Mononuclear cell (primary cell): ENCODE data around the gene RSPRY1. TPM values are rescaled to one million over a fixed set of nuclear protein-coding genes. Genes with fewer than 3 reads are reported as not detected.

Source experiments
- H3K27me3 ChIP-seq: 2 replicates; pipeline ENCODE4 v1.6.0; 2011; ENCODE audit warnings: low read length, control low read depth; ENCODE audit not compliant: insufficient read depth
- H3K4me1 ChIP-seq: 2 replicates; pipeline ENCODE4 v1.5.1; 2011; ENCODE audit warnings: mild to moderate bottlenecking, low read length, control low read depth; ENCODE audit not compliant: insufficient read depth
- H3K4me3 ChIP-seq: 2 replicates; pipeline ENCODE4 v1.5.1; 2011; ENCODE audit warnings: mild to moderate bottlenecking, low read length, moderate library complexity
- H3K9me3 ChIP-seq: 2 replicates; pipeline ENCODE4 v1.5.1; 2011; ENCODE audit warnings: low read depth, mild to moderate bottlenecking, control low read depth, low read length
- total RNA-seq: library from RNA; depleted of rRNA; stranded (reverse); fragments of >200 nt; gene quantifications from one replicate; pipeline ENCODE4 v1.2.3, GENCODE V29; 2012

Gene RSPRY1
- total RNA-seq, 1 donor, result 25.4 TPM

DNA sequence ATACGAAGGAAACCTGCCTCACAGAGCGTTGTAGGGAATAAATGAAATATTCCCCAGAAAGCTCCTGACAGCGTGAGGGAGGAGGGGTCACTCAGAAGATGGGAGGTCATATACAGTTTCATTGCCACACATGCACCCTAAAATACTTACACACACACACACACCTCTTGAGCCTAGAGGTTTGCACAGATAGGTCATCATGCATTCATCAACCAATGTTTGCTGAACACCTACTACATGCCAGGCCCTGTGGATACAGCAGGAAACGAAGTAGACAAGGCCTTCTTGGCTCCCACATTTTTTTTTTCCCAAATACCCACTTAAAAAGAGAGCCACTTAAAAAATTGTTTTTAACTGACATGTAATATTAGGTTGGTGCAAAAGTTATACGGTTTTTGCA, 99.2 kb downstream of the RSPRY1 start:
- Histone ChIP-seq H3K27me3 (peaks cover 31% of the 10 kb centered on the region), H3K4me3 (no peak overlapping the region), H3K9me3 (no peaks in the 10 kb centered on the region), H3K4me1 (peaks cover 14% of the 10 kb centered on the region)

DNA sequence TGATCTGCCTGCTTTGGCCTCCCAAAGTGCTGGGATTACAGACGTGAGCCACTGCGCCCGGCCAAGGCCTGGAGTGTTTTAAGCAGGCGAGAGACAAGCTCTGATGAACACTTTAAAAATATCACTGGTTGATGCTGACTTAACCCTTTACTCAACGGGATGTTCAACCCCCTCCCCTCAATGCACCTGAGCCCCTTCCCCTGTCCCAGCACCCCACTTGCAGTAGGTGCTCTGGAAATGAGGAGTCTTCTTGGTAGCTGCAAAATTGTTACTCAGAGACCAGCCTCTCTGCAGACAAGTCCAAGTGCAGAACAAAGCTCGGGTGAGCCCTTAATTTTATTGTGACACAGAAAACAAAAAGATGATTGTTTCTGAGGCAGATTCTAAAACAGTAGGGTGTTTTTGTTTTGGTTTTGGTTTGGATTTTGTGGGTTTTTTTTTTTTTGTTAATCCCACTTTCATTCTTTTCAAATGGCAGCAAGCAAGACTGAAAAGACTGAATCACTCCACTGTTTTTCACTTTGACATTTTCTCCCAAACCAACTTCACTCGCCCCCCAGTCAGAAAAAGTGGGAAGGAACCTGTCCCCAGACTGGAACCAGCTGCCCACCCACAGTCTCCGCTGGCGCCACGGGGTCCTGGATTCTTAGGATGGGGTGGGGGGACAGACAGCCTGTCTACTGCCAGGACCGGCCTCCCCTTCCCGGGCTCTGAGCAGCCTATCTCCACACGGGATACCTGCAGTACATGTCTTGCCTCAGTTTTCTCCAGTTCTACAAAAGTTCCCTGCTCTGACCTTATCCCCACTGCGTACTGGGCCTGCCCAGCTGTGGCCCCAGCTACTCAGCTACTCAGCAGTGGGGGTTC, 103.5 kb downstream of the RSPRY1 start:
- Histone ChIP-seq H3K4me1 (peaks cover 7% of the 10 kb centered on the region), H3K4me3 (no peak overlapping the region), H3K9me3 (no peaks in the 10 kb centered on the region), H3K27me3 (peaks cover 10% of the 10 kb centered on the region)

Other genes starting within 250 kb of the RSPRY1 start
- gene CETP, start 224.4 kb upstream of the RSPRY1 start, total RNA-seq, result 0.52 TPM
- gene NLRC5, start 196.8 kb upstream of the RSPRY1 start, total RNA-seq, result 246 TPM
- 13.3 TPM for gene CPNE2, start 93.7 kb upstream of the RSPRY1 start, total RNA-seq
- gene PSME3IP1, start 290 bp upstream of the RSPRY1 start, total RNA-seq, result 75.2 TPM
- gene ARL2BP, start 58.9 kb downstream of the RSPRY1 start, total RNA-seq, result 61.5 TPM
- 0.63 TPM for gene PLLP, start 98.3 kb downstream of the RSPRY1 start, total RNA-seq
- not detected for gene CCL22, start 172.5 kb downstream of the RSPRY1 start, total RNA-seq
- not detected for gene CX3CL1, start 186.2 kb downstream of the RSPRY1 start, total RNA-seq
- not detected for gene CCL17, start 218.4 kb downstream of the RSPRY1 start, total RNA-seq